ENCODE data around the gene BAZ2B. TPM values are rescaled to one million over a fixed set of nuclear protein-coding genes. Genes with fewer than 3 reads are reported as not detected.

The BAZ2B gene
- total RNA-seq, 1 experiment from 2014 or later = 54.9 TPM

DNA sequence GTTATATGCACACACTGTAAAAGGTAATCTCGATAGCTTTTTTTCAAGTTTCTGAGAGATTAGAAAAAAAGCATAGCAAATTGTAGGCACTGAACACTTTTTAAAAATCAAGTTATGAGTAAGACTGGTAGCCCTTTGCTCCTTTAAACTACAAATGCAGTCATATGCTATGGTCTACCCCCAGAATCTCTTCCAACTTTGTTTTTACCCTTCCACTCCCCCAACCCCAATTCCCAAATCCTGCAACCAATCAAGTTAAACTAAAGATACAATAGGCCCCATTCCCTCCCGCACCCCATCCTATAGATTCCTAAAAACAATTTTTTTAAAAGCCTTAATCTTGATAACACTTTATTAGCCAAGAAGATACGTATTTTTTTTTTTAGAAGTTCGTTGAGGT, 752 bp upstream of the BAZ2B start:
- no peak for DNase-seq
- no CpG with 5 or more reads among the region's 4 CpGs for WGBS (ENCODE audit: extremely low coverage, insufficient read length, low lambda C conversion rate)

More for the DNA sequence above, 752 bp upstream of the BAZ2B start:
- H4K91ac ChIP-seq (ENCODE audit: insufficient read length, low read depth, low read length) = no peak overlapping the region
- Mint-ChIP-seq H3K4me3 (peak overlapping the region; percentile 79 to 96), H3K27ac (peak overlapping the region in 2 of 3 experiments; percentile 99 to 100; a peak in 5 of 7 replicates), H3K4me1 (peaks cover 38 to 45% of the 10 kb centered on the region in 2 experiments), H3K9me3 (peaks cover 0 to 2% of the 10 kb centered on the region in 2 experiments; a peak in 1 of 5 replicates), H3K27me3 (ENCODE audit: low read depth) (no peaks in the 10 kb centered on the region), H3K36me3 (ENCODE audit: insufficient read depth in 1 of 3, low read depth in 3 of 3) (peaks cover 0 to 5% (median 0%) of the 10 kb centered on the region in 3 experiments; a peak in 2 of 7 replicates)
- no peak overlapping the region for H2BK15ac ChIP-seq (ENCODE audit: low read depth, low read length)
- H3K14ac ChIP-seq (ENCODE audit: insufficient read depth, low read length) = no peak overlapping the region
- H4K20me1 ChIP-seq (ENCODE audit: control insufficient read depth, insufficient read depth, insufficient read length) = no peaks in the 10 kb centered on the region
- H3K23ac ChIP-seq (ENCODE audit: insufficient read length, low read depth, low read length) = no peak overlapping the region
- no peak overlapping the region for H3K18ac ChIP-seq (ENCODE audit: insufficient read length, low read depth, low read length)
- H2BK12ac ChIP-seq (ENCODE audit: insufficient read length, low read depth, low read length) = no peak overlapping the region
- H3K9me3 ChIP-seq (ENCODE audit: control insufficient read depth, low read depth, low read length) = no peaks in the 10 kb centered on the region
- no peak overlapping the region for H2AFZ ChIP-seq (ENCODE audit: low read length)
- H4K8ac ChIP-seq (replicated peaks; ENCODE audit: insufficient read length, low read depth, low read length) = no peak overlapping the region
- no peaks in the 10 kb centered on the region for H3K79me1 ChIP-seq (ENCODE audit: insufficient read depth, low read depth, low read length, poor library complexity, severe bottlenecking)
- H2BK20ac ChIP-seq (ENCODE audit: low read depth, low read length, poor library complexity, severe bottlenecking) = no peak overlapping the region
- peak overlapping the region; percentile 91 for H3K4me2 ChIP-seq (ENCODE audit: insufficient read depth, insufficient read length, low read length)
- no peak overlapping the region for H4K5ac ChIP-seq (ENCODE audit: insufficient read length, low read depth, low read length)
- no peak overlapping the region for H3K56ac ChIP-seq (ENCODE audit: insufficient read length, low read depth, low read length)
- H3T11ph ChIP-seq (ENCODE audit: low read length) = no peak overlapping the region
- H3K9ac ChIP-seq (ENCODE audit: extremely low read depth, insufficient read length, low read length) = peak overlapping the region; percentile 95
- H2AK5ac ChIP-seq (ENCODE audit: insufficient read length, low read length) = no peak overlapping the region
- peaks cover 3% of the 10 kb centered on the region; the same call in 1 of the 2 replicates for H3K4me1 ChIP-seq (ENCODE audit: insufficient read depth, low read length)
- H3K27me3 ChIP-seq (ENCODE audit: insufficient read depth, low read length) = no peaks in the 10 kb centered on the region
- H3K27ac ChIP-seq (ENCODE audit: insufficient read length, low read depth, low read length) = no peak overlapping the region
- H3K79me2 ChIP-seq (ENCODE audit: insufficient read depth, low read length) = peaks cover 9% of the 10 kb centered on the region; the same call in 1 of the 2 replicates
- H2BK5ac ChIP-seq (ENCODE audit: insufficient read length, low read length) = no peak overlapping the region
- peaks cover 3% of the 10 kb centered on the region for H3K23me2 ChIP-seq (ENCODE audit: insufficient read length, low read depth, low read length, poor library complexity, severe bottlenecking)
- H2BK120ac ChIP-seq (ENCODE audit: low read depth, low read length, poor library complexity, severe bottlenecking) = no peak overlapping the region
- H3K4ac ChIP-seq (ENCODE audit: low read depth, low read length) = no peak overlapping the region
- TF ChIP-seq, protein P1, sequence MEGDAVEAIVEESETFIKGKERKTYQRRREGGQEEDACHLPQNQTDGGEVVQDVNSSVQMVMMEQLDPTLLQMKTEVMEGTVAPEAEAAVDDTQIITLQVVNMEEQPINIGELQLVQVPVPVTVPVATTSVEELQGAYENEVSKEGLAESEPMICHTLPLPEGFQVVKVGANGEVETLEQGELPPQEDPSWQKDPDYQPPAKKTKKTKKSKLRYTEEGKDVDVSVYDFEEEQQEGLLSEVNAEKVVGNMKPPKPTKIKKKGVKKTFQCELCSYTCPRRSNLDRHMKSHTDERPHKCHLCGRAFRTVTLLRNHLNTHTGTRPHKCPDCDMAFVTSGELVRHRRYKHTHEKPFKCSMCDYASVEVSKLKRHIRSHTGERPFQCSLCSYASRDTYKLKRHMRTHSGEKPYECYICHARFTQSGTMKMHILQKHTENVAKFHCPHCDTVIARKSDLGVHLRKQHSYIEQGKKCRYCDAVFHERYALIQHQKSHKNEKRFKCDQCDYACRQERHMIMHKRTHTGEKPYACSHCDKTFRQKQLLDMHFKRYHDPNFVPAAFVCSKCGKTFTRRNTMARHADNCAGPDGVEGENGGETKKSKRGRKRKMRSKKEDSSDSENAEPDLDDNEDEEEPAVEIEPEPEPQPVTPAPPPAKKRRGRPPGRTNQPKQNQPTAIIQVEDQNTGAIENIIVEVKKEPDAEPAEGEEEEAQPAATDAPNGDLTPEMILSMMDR (conservative IDR thresholded peaks at IDR 0.05) = no peak

Measured in H9 (cell line).